GM18907 (cell line): Measurements from ENCODE around the gene MAGI1.

Source experiments
- ATAC-seq: cut with Tn5 transposase; IDR thresholded peaks from one replicate; pipeline ENCODE4 v1.9.1; 2021; ENCODE audit warnings: mild to moderate bottlenecking, moderate library complexity; ENCODE audit not compliant: unreplicated experiment

The MAGI1 gene

DNA sequence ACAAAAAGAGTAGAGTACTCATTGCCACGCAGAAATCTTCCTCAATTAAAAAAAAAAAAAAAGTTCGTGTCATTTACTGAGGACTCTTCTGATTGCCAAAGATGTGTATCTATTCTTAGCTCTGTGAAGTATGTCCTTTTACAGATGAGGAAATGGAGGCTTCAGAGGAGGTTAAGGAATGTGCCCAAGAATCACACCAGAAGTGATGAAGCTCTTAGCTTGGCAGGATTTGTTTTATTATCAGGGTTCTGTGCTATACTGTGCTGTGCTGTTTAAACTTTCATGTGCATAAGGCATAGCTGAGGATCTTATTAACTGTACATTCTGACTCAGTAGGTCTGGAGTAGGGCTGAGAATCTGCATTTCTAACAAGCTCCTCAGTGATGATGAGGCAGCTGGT lies 685.8 kb downstream of the MAGI1 start:
- no peak for ATAC-seq

DNA sequence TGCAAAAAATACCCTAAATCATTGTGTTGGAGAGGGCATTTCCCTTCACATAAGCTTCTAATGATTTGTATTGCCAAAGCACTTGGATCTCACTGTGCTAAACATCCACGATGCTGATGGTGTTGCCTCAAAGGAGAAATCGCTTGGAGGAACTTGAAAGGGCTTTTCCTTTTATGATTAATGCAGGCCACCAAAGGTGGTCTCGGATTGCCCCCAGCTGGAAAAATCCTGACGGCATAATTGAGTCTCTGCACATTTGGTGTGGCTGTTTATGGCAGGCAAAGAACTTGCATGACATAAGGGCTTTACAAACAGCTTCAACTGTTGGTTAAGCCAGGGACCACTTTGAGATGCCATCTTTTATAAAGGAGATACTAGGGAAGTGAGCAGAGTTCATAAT lies 687.0 kb downstream of the MAGI1 start:
- no peak for ATAC-seq

DNA sequence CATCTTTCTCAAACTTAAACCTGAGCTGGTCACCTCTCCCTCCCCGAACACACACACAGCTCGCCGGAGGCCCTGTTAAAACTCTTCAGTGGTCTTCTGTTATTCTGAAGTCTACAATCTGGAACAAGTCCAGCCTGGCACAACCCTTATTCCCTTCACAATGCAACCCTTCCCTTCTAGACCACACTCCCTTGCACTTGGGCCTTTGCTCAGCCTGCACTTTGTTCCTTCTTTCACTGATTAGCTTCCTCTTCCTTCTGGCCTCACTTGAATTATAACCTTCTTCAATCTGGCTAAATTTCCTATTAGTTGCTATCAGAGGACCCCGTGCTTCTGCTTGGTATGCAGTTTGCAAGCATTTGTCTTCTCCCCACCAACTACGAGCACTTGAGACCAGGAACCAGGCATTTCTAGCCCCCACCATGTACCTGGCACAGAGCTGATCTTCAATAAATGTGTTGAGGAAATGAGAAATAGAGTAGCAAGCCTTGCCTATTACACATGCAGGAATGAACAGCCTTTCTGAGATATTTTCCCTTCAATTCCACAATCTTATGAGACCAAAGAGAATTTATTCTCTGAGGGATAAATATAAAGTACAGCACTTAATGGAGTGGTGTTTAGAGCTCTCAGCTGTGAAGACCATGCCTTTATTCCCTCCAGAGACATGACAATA lies 687.8 kb downstream of the MAGI1 start:
- ATAC-seq: no peak

DNA sequence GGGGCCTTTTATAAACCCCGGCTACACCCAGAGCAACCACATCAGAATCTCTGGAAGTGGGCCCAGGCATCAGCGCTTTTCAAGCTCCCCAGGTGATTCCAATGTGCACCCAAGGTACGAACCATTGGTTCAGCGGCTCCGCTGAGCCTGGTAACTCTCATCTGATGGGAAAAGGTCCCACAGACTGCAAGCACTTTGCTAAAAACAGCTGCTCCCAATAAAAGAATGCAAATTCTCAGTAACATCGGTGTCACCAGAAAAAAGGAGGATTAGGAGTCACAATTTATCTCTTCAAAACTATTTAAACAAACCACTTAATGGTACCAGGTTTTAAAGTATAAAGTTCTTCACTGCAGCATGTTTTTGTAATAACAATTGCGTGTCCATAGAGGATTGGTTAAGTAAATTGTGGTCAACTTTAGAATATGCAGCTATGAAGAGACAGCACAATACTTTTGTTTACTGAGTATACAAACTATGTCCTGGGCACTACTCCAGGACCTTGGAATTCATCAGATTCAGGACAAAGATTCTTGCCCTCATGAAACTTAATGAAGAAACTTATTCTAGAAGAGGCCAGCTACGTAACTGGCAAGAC lies 690.2 kb downstream of the MAGI1 start:
- no peak for ATAC-seq

DNA sequence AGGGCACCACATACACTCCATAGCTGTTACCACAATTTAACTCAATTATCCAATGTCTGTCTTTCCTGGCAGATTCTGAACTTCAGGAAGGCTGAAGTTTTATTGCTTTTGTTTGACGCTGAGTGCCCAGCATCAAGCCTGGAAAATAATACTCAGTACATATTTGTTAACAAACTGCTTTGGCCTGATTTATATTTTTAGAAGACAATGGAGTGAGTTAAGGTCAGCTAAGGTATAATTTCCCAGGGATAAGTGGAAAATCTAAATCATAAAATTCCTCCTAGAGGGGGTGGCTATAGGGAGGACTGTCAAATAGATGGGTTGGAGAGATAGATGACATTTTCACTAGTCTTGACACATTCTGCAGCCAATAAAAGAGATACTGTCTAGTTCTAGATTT lies 691.6 kb downstream of the MAGI1 start:
- ATAC-seq: no peak

DNA sequence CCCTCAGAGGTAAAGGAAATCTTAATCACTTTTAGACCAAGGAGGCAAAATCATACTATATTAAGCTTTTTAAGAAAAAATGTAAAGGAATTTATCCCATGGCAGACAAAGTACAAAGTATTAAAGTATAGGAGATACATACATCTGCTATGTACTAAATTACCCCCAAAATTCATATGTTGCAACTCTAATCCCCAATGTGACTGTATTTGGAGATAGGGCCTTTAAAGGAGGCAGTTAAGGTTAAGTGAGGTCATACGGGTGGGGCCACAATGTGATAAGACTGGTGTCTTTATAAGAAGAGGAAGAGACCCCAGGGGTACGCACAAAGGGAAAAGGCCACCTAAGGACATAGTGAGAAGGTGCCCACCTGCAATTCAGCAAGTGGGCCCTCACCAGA lies 693.9 kb downstream of the MAGI1 start:
- ATAC-seq: no peak

DNA sequence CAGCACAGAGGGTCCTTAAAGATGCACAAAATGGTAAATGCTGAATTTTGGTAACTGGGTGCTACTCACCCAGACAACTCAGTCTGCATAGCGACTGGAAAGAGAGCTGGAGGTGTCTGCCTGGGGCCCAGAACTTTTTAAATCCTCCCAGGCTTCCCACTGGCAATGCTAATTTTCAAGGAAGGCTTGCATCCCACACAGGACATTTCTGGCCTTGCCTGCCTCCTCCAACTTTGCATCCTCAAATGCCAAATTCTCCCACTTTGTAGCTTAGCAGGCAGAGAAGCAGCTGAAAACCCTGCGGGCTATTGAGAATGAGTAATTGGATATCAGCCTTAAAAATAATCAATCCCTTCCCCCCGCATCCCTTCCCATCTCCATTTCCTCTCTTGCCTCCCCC lies 694.3 kb downstream of the MAGI1 start:
- no peak for ATAC-seq

DNA sequence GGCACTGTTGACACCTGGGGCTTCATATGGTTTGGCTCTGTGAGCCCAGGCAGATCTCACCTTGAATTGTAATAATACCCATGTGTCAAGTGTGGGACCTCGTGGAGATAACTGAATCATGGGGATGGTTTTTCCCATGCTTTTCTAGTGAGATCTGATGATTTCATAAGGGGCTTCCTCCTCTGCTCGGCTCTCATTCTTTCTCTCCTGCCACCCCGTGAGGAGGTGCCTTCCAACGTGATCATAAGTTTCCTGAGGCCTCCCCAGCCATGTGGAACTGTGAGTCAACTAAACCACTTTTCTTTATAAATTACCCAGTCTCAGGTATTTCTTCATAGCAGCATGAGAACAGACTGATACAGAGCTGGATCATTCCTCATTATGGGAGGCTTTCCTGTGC lies 695.0 kb downstream of the MAGI1 start:
- ATAC-seq: no peak

DNA sequence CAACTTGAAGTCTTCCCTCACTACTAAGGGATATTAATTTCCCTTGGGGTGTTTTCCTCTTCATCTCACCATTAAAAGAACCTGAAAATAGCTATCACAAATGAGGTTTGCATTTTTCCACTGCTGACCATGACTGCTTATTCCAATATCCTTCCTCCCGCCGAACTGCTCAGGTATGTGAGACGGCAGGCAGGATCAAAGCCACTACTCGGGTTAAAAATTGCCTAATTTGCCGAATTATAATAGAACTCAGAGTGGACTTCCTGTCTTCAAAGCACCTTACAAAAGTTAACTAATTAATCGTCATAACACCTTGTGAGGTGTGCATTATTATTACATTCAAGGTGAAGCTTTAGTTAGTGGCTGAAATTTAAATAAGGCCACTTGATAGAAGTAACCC lies 695.7 kb downstream of the MAGI1 start:
- no peak for ATAC-seq

DNA sequence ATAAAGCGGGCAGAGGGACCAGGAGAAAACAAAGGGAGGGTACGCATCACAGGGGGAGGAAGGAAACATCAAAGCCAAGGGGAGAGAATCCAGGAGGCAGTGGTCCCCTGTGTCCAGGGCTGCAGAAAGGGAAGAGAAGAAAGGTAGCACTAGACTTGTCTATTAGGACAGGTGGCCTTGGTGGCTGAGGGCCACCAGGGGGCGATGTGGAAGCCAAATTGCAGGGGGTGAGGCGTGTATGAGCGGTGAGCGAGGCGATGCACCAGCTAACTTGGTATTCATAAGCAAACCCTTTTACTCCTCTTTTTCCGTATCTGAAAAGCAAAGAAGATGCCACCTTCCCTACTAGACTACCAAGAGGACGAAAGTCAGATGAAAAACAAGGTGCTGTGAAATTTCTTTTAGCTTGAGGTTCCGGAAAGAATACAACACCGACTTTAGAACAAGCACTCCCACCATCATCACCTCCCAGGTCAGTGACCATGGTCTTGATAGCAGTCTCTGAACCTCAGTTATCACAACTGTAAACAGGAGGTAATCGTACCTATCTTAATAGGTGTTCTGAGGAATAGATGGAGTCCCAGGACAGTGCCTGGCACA lies 696.5 kb downstream of the MAGI1 start:
- ATAC-seq: no peak

DNA sequence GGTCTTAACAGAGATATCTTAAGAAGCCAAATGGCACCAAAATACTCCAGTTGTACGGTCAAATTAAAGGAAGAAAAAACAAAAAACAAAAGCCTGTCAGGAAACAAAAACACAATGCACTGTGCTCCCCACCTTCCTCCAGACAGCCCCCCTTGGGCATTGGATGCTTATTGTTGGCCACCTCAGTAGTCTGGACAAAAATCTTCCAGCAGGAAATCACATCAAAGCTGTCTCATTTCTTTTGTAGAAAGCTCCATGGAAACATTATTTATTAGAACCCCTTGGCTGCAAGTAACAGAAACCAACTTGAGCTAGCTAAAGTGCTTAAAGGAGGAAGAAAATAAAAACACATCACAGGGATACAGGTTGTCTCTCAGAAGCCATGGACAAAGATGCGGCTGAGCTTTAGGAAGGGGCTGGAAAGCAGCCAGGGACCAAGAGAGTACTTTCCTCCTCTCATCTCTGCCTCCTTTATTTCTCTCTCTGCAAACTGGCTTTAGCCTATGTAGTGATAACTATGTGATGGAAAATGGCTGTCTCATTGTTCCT lies 699.5 kb downstream of the MAGI1 start:
- ATAC-seq: no peak

DNA sequence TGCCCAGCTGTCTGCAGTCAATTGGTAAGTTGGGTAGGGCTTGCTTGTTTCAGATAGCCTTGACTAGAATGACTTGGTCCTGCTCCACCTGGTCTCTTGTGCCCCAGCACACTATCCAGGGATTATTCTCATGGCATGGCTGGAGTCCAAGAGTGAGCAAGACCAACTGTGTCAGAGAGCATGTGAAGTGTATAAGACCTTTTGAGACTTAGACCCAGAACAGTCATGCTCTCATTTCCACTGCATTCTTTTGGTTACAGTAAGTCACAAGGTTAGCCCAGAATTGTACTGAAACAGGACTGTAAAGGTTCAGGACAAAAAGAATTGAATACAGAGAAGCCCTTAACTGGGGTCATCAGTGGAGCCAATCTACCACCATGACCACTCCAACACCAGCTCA lies 700.1 kb downstream of the MAGI1 start:
- ATAC-seq: no peak

DNA sequence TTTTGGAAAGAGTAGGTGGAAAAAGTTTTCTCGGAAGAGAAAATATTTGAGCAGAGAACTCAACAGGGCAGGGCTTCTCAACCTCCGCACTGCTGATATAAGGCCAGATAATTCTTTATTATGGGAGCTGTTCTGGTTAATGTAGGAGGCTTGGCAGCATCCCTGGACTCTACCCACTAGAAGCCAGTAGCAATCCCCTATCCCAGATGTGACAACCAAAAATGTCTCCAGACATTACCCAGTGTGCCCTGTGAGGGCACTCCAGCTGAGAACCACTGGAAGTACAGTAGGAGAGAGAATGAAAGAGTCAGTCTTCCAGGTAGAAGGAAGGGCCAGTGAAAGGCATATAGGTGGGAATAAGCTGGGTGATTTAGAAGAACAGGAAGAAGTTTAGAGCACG lies 703.1 kb downstream of the MAGI1 start:
- ATAC-seq: no peak

DNA sequence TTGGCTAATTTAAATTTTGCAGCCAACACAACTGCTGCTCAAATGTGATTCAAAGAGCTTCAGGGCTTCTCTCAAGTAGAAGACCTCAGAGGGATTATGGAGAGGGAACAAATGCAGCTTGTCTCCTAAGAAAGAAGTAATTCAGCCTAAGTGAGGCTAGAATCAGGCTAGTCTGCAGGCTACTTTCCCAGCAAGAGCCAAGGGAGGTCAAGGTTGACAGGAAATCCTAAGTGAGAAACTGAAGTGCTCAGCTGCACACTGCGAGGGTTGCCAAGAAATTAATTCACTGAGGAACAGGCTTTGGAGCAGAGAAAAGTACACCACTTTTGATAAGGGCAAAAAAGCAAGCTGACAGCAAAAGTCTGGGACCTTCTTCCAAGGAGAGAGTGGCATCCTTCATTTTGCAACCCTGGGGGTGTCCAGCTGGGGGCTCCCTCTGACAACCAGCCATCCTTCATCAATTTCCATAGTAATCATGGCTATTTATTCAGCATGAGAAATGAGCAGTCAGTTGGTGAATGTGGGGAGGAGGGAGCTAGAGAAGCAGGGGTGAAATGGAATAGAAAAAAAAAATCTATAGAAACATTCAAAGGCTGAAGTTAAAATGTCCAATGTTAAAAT lies 704.6 kb downstream of the MAGI1 start:
- ATAC-seq: no peak

DNA sequence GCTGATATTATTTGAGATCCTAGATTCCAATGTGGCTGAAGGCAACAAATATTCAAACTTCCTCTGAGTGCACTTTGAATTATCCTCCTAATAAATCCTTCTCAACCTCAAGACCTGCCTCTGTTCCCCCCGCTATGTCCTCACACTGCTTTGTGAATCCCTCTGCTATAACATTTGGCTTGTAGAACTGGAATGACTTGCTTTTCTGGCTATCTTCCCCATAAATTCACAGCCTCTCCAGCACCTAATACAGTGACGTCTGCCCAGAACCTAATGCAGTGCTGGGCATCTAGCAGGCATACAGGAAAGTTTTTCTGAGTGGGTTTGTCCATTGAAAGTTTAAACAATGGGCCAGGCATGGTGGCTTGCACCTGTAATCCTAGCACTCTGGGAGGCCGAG lies 707.0 kb downstream of the MAGI1 start:
- ATAC-seq: no peak

DNA sequence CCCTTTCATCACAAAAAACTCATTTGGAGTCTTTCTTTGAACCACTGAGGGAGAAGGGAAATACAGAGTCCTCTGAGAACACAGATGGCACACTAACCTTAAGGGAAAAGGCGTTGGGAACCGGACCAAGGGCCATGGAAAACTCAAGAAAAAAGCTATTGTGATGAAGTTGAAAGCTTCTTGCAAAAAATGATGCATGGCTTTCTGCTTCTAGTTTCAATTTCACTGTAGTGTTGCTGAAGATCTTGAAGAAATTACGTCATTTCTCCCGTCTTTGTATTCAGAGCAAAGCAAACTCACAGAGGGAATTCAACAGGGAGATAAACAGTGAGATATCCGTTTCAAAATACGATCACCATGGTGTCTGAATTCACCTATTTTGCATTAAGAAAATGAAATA lies 708.6 kb downstream of the MAGI1 start:
- ATAC-seq: no peak

DNA sequence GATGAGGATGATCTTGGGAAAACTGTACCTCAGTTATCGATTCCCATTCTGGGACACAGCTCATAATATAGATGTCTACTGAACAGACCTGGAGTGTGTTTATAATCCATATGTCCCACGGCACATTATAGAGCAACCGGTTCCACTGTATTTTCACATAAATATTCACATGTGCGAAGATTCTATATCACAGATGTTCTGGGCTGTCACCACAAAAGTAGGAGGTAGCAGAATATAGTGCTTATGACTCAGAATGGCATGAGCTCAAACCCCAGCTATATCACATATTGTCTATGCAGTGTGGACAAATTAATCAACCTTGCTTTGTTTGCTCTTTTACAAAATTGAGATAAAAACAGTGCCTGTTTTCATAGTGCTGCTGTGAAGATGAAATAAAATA lies 710.6 kb downstream of the MAGI1 start:
- ATAC-seq: no peak

DNA sequence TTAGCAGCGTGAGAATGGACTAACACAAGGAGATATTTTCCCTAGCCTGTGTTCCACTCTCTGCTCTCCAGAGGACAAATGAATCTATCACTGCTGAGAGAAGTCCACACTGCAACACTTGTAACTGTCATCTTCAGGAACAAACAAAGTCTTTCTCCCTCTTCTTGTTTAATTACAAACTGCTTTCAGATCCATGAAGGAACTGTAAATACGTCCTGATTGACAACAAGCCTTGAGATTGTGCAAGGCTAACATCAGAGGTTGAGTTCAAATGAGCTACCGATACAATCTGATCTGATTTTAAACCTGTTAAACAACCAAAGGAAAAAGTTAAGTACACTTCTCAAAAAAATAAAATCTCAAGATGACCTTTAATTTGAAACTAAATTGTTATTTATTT lies 712.1 kb downstream of the MAGI1 start:
- no peak for ATAC-seq

DNA sequence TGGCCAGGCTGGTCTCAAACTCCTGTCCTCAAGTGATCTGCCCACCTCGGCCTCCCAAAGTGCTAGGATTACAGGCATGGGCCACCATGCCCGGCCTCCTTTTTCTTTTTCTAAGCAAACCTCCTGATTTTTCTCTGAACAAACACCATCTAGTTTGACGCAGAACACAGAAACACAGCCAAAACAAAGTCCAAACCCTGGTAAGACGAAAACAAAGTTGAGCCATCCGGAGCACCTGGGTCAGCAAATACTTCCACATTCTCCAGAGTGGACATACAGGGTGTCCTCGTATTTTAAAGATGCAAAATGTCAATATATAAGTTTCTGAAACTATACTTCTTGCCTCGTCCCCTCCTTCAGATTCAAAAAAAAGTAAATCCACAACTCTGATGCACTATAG lies 715.8 kb downstream of the MAGI1 start:
- no peak for ATAC-seq

DNA sequence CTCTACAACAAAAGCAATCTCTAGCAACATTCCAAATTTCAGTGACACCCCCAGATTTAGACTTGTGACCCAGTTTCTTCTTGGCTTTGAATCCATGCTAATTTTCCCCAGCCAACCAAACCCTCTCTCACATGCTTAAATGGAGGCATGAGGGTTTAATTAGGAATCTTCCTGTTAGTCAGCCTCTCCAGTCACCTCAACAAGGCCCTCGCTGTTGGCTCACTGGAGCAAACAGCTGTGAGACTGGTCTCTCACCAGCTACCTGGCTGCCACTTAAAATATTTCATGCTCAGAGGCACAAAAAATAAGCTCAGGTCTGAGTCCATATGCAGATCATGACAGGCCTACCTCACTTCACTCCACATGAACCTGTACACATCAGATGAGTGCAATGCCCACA lies 720.5 kb downstream of the MAGI1 start:
- no peak for ATAC-seq

DNA sequence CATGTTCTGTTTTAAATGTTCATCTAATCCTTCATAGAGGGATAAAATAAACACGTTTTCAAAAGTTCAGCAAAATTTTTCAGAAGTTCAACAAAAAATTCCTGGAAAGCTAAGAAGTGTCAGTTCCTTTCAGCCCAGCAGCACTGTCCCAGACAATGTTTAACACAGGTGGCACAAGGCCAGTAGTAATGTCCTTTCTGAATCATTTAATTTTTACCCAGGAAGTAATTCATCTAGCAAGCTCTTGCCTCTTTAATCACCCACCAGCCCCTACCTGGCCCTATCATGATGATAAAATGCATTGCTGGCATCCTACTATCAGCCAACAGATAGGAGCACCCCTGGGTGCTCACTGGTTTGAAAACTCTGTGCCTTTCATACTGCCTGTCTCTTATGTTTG lies 723.8 kb downstream of the MAGI1 start:
- ATAC-seq: no peak

DNA sequence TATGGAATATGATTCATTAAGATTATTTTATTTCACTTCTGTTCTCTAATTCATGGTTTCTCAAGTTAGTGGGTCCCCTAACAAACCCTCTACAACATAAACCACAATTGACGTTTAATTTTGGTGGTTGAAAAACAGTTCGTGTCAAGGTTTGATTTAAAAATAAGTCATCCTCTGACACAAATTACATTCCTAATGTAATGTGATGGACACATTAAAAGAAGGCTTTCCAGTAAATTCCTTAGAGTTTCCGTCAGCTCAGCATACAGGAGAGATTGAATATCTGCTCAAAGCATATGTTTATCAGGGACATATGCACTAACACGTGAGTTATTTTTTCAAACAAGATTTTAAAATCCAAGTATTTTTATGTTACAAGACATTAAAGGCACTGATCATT lies 724.4 kb downstream of the MAGI1 start:
- ATAC-seq: no peak
